K562 (cell line): ENCODE results near the gene TTLL11. TPM values are rescaled to one million over a fixed set of nuclear protein-coding genes. Genes with fewer than 3 reads are reported as not detected.

ENCODE experiments used
- polyA plus RNA-seq, 8 experiments: library from polyadenylated mRNA; depleted of rRNA in 4 of 8; stranded (reverse) in 5 of 8; unstranded in 3 of 8; fragments of >200 nt; fragmentation: Nextera tagmentation in 2 of 8; fragmentation: Illumina TruSeq in 1 of 8; extraction: Ambion mirVana in 2 of 8; extraction: Trizol in 1 of 8; gene quantifications; 2 replicates each; pipeline versions ENCODE4 v1.2.1 to v1.2.3, GENCODE V29; 2011 to 2014; ENCODE audit warnings: inconsistent platforms in 1 of 8, missing spikeins in 1 of 8
- total RNA-seq, 7 experiments: library from RNA; depleted of rRNA in 6 of 7; stranded (reverse); fragments of >200 nt in 6 of 7; fragmentation: Illumina TruSeq in 2 of 7; extraction: Trizol in 2 of 7; gene quantifications; 2 replicates each; pipeline versions ENCODE4 v1.2.1 to v1.2.3, GENCODE V29; 2011 to 2021; ENCODE audit warnings: low replicate concordance in 1 of 7
- TF ChIP-seq, protein P1 (sequence below): fragments of 200-600 bp; sonication (generic); IDR thresholded peaks from one replicate; pipeline ENCODE4 v1.6.1; 2012; ENCODE audit warnings: mild to moderate bottlenecking, low read depth, low read length, inconsistent platforms

TTLL11 gene
- total and polyA plus RNA-seq, 9 of the 15 experiments (the other 6 are each of a cell fraction or from before 2014, with no cell fraction given): 0.83 to 4.4 (median 2.7) TPM

GRCh38 chr9:122071715-122072114 lies 21.4 kb downstream of the TTLL11 start (continued):
- TF ChIP-seq, protein P1, sequence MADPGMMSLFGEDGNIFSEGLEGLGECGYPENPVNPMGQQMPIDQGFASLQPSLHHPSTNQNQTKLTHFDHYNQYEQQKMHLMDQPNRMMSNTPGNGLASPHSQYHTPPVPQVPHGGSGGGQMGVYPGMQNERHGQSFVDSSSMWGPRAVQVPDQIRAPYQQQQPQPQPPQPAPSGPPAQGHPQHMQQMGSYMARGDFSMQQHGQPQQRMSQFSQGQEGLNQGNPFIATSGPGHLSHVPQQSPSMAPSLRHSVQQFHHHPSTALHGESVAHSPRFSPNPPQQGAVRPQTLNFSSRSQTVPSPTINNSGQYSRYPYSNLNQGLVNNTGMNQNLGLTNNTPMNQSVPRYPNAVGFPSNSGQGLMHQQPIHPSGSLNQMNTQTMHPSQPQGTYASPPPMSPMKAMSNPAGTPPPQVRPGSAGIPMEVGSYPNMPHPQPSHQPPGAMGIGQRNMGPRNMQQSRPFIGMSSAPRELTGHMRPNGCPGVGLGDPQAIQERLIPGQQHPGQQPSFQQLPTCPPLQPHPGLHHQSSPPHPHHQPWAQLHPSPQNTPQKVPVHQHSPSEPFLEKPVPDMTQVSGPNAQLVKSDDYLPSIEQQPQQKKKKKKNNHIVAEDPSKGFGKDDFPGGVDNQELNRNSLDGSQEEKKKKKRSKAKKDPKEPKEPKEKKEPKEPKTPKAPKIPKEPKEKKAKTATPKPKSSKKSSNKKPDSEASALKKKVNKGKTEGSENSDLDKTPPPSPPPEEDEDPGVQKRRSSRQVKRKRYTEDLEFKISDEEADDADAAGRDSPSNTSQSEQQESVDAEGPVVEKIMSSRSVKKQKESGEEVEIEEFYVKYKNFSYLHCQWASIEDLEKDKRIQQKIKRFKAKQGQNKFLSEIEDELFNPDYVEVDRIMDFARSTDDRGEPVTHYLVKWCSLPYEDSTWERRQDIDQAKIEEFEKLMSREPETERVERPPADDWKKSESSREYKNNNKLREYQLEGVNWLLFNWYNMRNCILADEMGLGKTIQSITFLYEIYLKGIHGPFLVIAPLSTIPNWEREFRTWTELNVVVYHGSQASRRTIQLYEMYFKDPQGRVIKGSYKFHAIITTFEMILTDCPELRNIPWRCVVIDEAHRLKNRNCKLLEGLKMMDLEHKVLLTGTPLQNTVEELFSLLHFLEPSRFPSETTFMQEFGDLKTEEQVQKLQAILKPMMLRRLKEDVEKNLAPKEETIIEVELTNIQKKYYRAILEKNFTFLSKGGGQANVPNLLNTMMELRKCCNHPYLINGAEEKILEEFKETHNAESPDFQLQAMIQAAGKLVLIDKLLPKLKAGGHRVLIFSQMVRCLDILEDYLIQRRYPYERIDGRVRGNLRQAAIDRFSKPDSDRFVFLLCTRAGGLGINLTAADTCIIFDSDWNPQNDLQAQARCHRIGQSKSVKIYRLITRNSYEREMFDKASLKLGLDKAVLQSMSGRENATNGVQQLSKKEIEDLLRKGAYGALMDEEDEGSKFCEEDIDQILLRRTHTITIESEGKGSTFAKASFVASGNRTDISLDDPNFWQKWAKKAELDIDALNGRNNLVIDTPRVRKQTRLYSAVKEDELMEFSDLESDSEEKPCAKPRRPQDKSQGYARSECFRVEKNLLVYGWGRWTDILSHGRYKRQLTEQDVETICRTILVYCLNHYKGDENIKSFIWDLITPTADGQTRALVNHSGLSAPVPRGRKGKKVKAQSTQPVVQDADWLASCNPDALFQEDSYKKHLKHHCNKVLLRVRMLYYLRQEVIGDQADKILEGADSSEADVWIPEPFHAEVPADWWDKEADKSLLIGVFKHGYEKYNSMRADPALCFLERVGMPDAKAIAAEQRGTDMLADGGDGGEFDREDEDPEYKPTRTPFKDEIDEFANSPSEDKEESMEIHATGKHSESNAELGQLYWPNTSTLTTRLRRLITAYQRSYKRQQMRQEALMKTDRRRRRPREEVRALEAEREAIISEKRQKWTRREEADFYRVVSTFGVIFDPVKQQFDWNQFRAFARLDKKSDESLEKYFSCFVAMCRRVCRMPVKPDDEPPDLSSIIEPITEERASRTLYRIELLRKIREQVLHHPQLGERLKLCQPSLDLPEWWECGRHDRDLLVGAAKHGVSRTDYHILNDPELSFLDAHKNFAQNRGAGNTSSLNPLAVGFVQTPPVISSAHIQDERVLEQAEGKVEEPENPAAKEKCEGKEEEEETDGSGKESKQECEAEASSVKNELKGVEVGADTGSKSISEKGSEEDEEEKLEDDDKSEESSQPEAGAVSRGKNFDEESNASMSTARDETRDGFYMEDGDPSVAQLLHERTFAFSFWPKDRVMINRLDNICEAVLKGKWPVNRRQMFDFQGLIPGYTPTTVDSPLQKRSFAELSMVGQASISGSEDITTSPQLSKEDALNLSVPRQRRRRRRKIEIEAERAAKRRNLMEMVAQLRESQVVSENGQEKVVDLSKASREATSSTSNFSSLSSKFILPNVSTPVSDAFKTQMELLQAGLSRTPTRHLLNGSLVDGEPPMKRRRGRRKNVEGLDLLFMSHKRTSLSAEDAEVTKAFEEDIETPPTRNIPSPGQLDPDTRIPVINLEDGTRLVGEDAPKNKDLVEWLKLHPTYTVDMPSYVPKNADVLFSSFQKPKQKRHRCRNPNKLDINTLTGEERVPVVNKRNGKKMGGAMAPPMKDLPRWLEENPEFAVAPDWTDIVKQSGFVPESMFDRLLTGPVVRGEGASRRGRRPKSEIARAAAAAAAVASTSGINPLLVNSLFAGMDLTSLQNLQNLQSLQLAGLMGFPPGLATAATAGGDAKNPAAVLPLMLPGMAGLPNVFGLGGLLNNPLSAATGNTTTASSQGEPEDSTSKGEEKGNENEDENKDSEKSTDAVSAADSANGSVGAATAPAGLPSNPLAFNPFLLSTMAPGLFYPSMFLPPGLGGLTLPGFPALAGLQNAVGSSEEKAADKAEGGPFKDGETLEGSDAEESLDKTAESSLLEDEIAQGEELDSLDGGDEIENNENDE: no peak
